Activated CD4-positive, alpha-beta T cell treated with anti-CD3 and anti-CD28 coated beads, Interleukin-2, amount 50 U/mL, for 4 hours (primary cell): ENCODE data around the gene SLC35D3.
"Not testable (repeated sequence)": the region's sequence is repeated elsewhere in the genome, so short reads cannot be mapped to it uniquely, and the experiment has no call there.

Experiments used
- DNase-seq, 2 experiments: peaks; one replicate each; pipeline ENCODE4 v3.0.0-alpha.2; 2020

The SLC35D3 gene

GRCh38 chr6:136923116-136923953, 1.2 kb downstream of the SLC35D3 start:
- DNase-seq = no peak

DNA sequence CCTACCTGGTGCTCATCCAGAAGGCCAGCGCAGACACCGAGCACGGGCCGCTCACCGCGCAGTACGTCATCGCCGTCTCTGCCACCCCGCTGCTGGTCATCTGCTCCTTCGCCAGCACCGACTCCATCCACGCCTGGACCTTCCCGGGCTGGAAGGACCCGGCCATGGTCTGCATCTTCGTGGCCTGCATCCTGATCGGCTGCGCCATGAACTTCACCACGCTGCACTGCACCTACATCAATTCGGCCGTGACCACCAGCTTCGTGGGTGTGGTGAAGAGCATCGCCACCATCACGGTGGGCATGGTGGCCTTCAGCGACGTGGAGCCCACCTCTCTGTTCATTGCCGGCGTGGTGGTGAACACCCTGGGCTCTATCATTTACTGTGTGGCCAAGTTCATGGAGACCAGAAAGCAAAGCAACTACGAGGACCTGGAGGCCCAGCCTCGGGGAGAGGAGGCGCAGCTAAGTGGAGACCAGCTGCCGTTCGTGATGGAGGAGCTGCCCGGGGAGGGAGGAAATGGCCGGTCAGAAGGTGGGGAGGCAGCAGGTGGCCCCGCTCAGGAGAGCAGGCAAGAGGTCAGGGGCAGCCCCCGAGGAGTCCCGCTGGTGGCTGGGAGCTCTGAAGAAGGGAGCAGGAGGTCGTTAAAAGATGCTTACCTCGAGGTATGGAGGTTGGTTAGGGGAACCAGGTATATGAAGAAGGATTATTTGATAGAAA, 2.0 kb downstream of the SLC35D3 start:
- DNase-seq = no peak

DNA sequence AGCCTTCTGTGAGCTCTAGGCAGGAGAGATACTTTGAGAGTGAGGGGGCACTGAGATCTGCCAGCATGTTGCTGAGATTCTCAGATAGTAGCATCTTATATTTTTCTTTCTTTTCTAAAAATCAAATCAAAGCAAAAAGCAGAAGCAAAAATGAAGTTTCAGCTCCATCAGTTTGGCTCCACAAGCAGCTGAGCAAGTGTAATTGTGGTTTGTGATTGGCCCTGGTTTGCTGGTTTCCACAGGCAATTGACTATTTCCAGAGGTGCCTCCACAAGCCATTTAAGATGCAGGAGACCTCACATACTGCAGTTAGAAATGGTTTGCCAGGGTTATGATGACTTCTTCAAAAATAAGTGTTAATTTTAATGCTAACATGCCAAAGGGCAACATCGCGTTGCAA, 4.3 kb downstream of the SLC35D3 start:
- no peak for DNase-seq

- no peak for DNase-seq
Measured at GRCh38 chr6:136927292-136927691, 5.2 kb downstream of the SLC35D3 start.

- DNase-seq = no peak
Measured at GRCh38 chr6:136930528-136930927, 8.4 kb downstream of the SLC35D3 start.

DNA sequence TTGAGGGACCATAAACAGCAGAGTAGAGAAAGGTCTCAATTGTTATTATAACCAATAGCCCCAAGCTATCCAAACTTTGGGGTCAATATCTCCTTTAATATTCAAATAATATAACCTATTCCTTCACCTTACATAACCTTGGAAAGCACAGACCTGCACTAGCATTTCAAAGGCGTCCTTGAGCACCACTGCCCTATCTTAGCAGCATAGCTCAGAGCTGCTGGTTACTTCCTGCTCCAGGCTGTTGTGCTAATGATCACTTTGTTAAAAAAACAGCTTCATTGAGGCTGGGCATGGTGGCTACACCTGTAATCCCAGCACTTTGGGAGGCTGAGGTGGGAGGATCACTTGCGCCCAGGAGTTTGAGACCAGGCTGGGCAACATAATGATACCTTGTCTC, 10.5 kb downstream of the SLC35D3 start:
- no peak for DNase-seq

DNA sequence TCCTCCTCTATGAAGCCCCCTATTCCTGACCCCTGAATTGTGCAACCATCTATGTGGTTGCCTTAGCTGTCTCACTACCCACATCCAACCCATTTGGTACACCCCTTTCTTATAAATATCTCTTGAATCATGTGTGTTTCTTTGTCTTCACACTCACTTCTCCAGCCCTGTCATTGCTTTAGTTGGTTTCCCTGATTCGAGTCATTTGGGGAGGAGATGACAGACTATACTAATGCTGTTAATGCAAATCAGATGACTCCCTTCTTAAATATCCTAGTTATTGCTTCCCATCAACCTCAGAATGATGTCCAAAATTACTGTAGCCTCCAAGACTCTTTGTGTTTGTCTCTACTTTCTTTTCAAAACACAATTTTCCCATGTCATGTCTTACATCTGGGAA, 23.0 kb downstream of the SLC35D3 start:
- no peak for DNase-seq

GRCh38 chr6:136945711-136946121, 23.6 kb downstream of the SLC35D3 start:
- no peak for DNase-seq

DNA sequence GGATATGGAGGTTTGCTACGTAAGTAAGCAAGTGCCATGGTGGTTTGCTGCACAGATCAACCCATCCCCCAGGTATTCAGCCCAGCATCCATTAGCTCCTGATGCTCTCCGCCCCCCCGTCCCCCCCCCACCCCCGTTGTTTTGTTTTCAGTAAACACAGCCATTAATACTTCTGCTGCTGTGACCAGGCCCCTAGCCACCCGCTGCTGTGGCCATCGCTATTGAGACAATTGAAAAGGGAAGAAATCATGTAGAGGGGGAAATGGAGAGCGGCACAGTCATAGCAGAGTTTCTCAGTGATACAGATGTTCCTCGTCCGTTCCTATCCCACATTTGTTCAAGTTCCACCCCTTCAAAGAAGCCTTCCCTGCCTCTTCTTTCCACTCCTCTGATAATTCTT, 24.9 kb downstream of the SLC35D3 start:
- DNase-seq = no peak

DNA sequence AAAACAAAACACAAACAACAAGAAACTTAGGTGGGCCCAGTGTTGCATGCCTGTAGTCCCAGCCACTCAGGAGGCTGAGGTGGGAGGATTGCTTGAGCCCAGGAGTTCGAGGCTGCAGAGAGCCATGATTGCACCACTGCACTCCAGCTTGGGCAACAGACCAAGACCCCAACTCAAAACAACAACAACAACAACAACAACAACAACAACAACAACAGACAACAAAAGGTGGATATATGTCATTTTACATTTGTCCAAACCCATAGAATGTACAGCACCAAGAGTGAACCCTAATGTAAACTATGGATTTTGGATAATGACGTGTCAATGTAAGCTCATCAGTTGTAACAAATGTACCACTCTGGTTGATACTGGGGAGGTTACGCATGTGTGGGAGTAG, 27.9 kb downstream of the SLC35D3 start:
- DNase-seq = not testable (repeated sequence)

DNA sequence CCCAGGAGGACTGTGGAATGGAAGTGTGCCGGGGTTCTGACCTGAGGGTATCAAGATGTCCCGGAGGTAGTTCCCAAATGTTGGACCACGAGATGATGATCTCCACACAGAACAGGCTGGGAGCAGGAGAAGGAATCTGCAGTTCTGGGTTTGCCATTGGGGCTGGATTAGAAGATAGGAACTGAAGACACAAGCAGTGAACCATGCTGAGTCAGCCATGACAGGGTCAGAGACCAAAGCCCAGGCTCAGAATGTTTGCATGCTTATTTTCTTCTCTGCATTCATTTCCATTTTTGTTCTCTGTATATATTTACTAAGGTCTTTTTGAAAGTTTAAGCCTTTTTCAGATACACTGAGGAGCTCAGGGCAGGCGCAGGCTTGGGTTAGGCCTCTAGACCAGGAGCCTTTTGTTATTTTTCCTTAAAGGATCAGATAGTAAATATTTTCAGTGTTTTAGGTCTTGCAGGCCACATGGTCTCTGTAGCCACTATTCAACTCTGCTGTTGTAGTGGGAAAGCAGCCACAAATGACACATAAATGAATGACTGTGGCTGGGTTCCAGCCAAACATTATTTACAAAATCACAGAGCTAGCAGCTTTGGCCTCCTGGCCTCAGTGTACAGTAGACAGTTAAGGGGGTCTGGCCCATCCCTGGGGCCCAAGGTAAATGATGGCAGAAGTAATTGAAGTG, 28.5 kb downstream of the SLC35D3 start:
- DNase-seq = no peak

- DNase-seq = no peak
Measured at GRCh38 chr6:136952714-136953260, 30.7 kb downstream of the SLC35D3 start.

GRCh38 chr6:136955123-136955522, 33.0 kb downstream of the SLC35D3 start:
- DNase-seq = no peak

GRCh38 chr6:136956590-136957544, 34.8 kb downstream of the SLC35D3 start:
- no peak for DNase-seq

DNA sequence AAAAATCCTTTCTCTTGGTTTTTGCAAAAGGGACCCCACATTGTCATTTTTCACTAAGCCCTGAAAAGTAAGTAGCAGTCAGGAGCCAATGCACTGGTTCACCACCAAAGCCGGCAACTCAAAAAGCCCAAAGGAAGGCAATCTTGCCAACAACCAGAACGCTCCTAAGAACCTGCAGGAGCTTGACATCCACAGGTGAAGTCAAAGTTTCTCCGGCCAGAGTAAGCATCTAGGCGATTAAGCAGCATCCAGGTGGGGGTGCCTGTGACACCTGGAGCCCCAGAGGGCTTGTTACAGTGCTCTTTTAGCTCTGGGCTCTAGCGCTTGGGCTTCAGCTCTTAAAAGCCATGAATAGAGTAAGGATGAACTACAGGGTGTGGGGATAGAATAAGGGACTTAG, 36.1 kb downstream of the SLC35D3 start:
- no peak for DNase-seq

- DNase-seq = no peak
Measured at GRCh38 chr6:136959471-136959891, 37.4 kb downstream of the SLC35D3 start.

DNA sequence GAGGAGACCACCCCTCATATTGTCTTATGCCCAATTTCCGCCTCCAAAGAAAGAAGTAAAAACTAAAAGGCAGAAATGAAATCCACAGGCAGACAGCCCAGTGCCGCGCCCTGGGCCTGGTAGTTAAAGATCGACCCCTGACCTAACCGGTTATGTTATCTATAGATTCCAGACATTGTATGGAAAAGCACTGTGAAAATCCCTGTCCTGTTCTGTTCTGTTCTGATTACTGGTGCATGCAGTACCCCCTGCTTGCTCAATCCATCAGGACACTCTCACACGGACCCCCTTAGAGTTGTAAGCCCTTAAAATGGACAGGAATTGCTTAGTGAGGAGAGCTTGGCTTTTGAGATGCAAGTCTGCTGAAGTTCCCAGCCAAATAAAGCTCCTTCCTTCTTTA, 37.8 kb downstream of the SLC35D3 start:
- not testable (repeated sequence) for DNase-seq

DNA sequence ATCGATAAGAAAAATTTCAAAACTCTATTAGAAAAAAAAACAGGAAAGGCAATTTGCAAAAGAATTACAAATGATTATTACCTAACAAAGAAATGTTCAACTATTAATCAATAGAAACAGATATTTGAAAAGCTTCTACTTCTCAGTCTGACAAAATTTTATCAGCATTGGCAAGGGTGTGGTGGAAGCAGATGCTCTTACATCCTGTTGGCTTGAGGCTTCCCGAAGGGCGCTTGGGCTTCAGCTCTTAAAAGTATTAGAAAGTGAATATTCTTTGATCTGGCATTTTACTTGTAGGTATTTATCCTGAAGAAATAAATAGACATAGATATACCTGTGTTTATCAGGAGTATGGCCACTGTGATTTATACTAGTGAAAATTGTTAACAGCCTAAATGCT, 38.7 kb downstream of the SLC35D3 start:
- no peak for DNase-seq

DNA sequence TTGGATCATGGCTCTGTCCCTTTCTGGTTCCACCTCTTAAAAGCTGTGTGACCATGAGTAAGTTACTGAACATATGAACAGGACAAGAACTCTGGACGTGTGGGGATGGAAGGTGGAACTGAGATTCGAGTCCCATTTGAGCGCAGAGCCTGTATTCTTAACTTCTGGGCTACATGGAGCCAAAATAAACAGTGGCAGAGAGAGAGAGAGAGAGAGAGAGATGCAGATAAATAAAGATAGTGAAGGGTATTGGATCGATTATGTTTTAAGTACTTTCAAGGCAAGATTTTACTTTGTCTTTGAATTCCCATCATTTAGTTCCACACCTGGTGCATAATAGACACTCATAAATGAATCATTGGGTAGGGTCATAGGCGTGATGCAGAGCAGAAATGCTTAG, 39.7 kb downstream of the SLC35D3 start:
- DNase-seq = no peak

DNA sequence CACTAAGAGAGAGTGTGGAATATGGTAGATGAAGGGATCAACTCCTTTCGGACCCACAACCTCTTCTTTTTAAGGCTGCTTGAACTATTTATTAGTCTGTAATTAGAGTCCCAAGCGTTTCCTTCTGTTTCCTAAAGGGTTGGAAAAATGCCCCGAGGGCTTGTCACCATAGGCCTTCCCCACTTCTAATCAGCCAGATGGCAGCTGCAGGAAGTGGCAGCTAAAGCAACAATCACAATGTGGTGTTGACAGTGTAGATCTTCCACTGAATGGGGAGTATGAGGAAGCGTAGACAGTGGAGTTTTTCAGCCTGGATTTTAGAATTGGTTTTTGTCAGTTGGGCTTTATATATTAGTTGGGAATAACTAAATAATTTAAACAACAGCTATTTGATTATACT, 40.6 kb downstream of the SLC35D3 start:
- no peak for DNase-seq

DNA sequence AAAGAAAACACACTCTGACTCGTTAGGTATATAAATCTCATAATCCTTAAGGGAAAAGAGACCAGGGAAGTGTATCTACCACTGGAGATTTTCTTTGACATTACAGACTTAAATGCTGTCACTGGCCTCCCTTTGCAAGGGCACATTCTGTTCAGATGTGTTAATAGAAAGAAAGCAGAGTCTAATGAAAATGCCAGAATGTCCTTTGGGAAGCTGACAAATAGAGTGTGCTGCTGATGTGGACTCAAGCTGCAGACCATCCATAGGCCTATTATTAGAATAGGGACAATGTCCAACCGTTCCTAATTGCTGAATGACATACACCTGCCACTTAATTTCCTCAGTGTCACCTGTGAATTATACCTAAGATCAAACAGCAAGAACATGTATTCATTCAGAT, 41.2 kb downstream of the SLC35D3 start:
- DNase-seq = no peak

DNA sequence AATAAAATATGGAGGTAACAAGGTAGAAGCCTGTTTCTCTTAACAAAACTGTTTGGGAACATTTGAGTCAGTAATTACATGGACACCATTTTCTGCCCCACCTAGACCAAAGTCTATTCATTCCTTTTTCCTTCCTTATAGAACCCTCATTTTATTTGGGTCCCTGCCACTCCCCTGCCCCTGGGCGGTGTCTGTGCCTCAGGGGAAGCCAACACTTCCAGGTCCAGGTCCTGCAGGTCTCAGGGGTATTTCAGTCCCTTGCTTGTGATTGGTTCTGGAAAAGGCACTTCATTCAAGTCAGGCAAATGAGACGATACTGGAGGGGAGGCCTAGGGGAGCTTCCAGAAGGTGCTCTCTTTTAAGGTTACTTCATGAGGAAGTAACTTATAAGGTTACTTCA, 42.3 kb downstream of the SLC35D3 start:
- no peak for DNase-seq
